ENCODE measurements around the gene SUN3.
"Not testable (repeated sequence)": the region's sequence is repeated elsewhere in the genome, so short reads cannot be mapped to it uniquely, and the experiment has no call there.

SUN3 gene

DNA sequence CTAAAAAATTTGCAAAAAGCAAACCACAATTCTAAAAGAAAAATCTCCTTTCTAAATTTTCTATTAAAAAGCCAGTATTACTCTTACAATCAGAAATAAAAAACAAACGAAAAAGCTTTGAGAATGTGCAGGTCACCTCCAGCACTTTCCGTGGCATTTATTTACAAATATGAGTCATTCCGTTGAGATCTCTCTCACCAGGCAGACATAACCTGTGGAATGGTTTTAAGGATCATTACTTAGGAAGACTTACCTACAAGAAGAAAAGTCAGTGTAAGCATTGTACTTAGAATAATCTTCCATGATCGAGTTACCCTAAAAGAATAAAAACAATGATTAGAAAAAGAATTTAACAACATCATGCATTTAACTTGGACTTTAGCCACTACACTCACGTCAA, 3.3 kb downstream of the SUN3 start:
- no peak for DNase-seq

DNA sequence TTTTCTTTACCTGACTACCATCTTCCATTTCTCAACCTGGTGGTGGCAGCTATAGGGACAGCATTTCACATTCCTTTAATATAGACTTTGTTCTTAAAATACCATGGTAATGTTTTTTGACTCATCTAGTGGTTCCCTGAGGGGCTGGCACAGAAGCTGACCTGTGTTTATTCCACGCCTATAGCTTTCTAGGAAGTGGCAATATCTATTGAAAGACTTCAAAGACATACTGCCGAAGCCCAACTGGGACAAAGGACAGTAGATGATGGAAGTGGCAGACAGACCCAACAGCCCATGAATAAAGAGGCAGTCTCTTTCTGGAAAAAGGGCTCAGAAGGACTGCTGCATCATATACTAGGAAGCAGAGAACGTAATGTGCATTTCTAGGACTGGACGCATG, 11.2 kb downstream of the SUN3 start:
- no peak for DNase-seq

DNA sequence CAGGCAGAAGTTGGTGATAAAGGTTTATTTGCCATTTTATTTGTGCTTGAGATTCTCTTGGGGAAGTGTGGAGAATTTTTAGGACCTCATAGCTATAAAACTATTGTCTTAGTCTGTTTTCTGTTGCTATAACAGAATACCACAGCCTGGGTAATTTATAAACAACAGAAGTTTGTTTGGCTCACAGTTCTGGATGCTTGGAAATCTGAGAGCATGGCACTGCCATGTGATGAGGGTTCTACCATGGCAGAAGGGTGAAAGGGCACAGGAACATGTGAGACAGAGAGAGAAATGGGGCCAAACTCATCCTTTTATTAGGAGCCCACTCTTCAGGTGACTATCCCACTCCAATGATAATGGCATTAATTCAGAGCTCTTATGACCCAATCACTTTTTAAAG, 12.3 kb downstream of the SUN3 start:
- no peak for DNase-seq

DNA sequence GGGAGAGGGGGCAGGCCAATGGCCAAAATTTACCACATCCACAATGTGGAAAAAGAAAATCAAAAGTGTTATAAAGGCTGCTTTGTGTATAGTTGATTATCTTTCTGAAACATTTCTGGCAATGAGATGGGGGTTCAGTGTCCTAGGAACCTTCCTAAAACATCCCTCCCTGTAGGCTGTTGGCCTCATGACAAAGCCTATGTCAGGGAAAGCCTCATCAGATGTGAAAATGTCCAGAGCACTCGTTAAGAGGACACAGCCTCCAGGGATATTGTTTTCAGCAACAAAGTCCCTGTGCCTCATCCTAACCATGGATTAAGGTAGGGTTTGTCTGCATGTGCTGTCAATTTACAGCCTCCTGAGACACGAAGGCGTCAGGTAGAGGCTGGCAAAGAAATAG, 17.0 kb downstream of the SUN3 start:
- no peak for DNase-seq

DNA sequence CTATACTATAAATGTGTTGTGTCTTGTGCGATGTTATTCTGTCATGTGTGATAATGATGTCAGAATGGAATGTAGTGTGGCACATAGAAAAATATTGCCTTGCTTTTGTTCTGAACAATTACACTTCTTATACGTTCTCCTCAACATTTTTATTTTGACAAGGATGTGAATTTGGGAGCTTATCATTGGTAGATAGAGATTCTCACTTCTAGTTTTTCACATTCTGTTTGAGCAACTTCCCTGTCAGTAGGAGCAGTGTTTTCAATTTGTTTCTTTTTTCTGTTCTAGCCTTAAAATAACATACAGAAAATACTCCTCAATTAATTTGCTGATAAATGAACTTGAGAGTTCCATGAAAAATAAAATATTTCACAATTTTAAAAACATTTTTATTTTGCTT, 17.6 kb downstream of the SUN3 start:
- DNase-seq = no peak

DNA sequence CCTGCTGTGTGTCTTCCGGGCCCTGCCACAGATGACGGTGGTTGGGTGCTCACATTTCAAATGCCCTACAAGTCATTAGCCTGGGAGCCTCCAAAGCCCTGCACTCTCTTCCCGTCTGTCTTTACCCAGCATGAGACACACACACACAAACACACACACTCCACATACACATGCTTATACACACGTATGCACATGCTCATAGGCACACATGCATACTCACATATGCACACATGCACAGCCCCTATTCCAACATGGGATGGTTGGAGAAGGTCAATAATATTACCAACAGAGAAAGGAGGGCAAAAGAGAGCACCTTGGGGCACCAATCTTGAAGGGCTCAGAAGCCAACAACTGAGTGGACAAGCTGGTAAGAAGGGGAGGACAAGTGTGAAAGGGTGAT, 19.0 kb downstream of the SUN3 start:
- no peak for DNase-seq

DNA sequence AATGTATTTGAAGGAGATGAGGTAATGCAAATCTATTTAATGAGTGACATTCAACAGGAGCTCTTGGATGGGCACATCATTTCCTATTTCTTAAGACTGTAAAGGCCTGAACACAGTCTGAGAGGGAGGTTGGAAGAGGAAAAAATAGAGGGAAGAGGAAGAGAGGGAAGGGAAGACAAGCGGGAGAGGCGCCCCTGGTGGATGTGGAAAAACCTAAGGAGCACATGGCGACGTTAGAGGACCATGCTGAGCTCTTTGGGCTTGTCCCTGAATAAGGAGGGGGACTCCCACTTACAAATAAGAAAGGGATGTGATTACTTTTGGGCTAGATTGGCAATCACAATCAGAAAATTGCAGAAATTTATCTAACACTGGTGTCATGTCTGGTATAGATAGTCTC, 19.6 kb downstream of the SUN3 start:
- no peak for DNase-seq

DNA sequence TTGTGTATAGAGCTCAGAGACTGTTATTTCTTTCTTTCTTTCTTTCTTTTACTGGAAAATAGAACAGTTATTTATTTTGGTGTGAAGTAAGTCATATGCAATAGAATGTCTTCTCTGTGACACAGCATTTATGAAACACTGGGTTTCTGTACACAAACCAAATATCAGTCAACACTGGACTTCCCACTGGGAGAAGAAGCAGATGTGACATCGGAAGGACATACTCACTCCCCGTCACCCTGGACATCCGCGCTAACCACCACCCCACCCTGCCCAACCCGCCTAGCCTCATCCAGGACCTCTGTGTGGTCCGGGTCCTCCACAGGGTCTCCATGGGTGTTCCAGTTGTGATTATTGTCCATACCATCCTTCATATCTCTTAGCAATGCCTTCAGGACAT, 22.0 kb downstream of the SUN3 start:
- DNase-seq = no peak

DNA sequence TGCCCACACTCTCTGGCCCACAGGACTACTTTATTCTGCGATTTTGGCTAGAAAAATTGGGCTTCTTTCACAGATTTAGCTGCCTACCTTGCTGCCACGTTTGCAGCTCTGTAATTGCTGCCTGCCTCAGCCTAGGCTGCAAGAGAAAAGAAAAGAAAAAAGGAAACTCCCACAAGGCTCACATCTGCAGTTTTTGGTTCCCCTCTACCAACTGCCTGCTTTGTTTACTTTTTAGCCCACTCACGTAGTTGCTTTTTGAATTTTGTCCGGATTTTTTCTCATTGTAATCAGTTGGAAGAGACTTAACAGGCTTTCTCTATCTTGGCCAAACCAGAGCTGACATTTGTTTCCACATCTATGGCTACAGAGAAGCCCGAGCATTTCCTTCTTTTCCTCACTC, 24.3 kb downstream of the SUN3 start:
- DNase-seq = no peak

DNA sequence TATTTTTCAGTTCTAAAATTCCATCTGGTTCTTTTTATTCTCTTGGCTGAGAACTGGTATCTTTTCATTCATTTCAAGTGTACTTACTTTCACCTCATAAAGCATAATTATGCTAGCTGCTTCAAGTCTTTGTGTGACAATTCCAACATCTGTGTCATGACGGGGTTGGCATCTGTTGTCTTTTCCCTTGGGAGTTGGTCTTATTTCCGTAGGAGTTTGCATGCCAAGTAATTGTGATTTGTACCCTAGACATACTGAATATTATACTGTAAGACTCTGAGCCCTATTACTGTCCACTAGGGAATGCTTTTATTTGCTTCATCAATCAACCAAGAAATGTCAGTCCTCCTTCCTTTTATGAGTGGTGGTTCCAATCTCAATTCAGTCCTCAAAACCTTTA, 24.9 kb downstream of the SUN3 start:
- no peak for DNase-seq

DNA sequence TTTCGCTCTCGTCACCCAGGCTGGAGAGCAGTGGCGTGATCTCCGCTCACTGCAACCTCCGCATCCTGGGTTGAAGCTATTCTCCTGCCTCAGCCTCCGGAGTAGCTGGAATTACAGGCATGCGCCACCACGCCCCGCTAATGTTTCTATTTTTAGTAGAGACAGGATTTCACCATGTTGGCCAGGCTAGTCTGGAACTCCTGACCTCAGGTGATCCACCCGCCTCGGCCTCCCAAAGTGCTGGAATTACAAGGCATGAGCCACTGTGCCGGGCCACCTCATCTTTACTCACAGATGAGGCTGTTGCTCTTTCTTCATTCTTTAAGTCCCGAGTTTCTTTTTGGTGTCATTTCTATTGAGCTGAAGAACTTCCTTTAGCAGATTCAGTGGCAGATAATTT, 28.7 kb downstream of the SUN3 start:
- DNase-seq = not testable (repeated sequence)

DNA sequence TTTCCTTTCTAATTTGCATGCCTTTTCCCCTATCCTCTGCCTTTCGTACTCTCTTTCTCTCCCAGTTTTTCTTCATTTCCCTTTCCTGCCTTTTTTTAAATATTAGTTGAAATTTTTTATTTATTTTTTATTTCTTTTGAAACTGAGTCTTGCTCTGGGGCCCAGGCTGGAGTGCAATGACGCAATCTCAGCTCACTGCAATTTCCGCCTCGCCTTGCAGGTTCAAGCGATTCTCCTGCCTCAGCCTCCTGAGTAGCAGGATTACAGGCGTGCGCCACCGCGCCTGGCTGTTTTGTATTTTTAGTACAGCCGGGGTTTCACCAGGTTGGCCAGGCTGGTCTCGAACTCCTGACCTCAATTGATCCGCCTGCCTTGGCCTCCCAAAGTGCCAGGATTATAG, 29.5 kb downstream of the SUN3 start:
- no peak for DNase-seq

DNA sequence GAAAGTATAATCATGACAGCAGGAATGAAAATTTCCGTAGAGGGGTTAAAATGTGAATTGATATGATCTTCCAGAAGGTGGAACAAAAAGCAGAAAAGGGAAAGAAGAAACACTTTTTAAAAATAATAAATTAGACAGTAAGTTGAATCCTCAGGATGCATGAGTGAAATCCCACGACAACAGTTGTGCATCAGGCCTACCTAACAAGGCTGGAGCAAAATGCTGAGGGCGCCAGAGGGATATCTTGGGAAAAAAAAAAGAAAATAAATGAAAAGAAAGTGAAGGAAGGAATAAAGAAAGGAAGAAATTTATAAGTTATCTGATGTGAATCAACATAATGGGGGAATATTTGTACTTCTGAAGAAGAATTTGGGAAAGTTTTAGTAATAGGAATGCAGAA, 36.5 kb downstream of the SUN3 start:
- DNase-seq = no peak

DNA sequence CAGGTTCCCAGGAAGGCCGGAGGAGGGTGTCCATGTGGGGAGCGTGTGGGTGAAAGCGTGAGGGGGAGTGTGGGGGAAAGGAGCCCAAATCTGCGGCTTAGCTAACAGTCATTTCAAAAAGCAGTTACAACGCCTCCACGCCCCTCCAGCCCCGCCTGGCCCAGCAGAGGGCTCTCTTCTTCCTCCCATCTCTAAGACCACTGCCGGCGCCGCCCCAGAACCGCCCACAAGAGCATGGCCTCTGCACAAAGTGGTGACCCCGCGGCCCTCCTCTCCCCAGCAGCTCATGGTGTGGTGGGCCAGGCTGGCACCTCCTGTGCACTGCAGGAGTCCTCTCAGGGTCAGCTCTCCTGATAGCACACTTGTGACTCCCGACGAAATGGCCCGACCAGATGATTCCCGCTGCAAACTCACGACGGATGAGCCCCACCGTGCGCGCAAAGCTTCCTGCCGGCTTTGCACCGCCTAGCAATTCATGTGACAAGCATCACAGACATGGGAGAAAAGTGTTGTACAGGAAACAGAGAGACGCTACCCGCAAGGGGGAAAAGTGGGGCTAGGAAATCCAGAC, 37.1 kb downstream of the SUN3 start:
- DNase-seq = peak; percentile 33

DNA sequence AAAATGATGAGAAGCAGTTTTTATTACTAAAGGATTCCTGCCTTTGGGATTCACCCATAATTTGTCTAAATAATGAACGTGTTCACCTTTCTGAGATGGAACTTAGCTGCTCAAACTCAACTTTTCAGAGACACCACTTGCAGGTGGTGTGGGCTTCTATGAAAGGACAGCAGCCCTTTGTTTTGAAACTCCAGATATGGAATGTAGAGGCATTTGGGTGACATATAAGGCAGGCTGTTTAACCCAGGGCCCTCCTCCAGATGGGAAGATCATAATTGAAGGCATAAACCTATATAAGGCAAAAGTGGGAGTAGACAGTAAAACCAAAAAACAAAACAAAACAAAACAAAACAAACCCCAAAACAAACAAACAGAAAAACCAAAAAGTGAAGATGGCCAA, 37.6 kb downstream of the SUN3 start:
- DNase-seq = no peak

DNA sequence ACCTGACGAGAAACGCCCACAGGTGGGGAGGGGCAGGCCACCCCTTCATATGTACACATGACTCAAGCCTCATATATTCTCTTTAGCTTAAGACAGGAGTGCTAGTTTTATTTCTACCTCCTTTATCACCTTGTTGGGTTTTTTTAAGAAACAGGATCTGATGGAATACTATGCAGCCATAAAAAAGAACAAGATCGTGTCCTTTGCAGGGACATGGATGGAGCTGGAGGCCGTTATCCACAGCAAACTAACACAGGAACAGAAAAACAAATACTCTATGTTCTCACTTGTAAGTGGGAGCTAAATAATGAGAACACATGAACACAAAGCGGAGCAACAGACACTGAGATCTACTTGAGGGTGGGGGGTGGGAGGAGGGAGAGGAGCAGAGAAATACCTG, 38.3 kb downstream of the SUN3 start:
- no peak for DNase-seq

DNA sequence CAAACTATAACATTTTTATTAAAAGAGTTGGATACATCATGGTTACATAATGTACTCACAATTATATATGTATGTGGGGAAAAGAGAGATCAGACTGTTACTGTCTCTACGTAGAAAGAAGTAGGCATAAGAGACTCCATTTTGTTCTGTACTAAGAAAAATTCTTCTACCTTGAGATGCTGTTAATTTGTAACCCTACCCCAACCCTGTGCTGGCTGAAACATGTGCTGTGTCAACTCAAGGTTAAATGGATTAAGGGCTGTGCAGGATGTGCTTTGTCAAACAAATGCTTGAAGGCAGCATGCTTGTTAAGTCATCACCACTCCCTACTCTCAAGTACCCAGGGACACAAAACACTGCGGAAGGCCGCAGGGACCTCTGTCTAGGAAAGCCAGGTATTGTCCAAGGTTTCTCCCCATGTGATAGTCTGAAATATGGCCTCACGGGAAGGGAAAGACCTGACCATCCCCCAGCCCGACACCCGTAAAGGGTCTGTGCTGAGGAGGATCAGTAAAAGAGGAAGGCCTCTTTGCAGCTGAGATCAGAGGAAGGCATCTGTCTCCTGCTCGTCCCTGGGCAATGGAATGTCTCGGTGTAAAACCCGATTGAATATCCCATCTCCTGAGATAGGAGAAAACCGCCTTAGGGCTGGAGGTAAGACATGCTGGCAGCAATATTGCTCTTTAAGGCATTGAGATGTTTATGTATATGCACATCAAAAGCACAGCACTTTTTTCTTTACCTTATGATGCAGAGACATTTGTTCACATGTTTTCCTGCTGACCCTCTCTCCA, 39.1 kb downstream of the SUN3 start:
- DNase-seq = peak; percentile 41

DNA sequence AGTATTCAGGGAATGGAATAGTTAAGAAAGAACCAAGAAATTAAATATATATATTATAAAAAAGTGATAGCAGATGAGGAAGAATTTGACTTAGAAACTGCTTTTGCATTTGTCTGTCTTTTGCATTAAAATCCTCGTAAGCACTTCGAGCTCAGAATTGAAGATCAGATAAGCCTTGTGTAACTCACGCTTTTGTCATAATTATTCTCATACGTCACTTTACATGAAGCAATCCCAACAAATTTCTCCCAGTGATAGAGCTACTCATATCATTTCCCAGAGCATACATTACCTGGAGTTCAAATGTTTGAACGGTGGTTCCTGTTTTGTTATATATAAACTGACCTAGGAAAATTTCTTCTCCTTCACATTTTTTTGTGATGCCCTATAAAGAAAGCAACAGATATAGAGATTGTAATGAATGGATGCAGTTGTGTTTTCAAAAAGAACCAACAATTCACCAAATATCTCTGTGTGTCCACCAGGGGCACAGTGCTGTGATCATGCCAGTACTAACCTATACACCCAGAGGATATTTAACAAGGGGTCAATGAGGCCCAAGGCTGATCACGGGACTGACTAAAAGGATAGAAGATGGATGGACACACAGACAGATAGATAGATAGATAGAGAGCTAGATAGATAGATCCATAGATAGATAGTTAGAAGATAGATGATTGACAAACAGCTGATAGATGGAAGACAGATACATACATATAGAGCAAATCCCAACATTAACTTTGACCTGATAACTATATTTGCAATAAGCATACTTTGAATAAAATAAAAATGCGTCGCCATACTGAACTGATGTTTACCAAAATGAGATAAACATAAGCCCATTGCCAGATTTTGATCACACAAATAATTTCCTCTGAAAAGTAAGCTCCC, 40.2 kb downstream of the SUN3 start:
- DNase-seq = no peak

DNA sequence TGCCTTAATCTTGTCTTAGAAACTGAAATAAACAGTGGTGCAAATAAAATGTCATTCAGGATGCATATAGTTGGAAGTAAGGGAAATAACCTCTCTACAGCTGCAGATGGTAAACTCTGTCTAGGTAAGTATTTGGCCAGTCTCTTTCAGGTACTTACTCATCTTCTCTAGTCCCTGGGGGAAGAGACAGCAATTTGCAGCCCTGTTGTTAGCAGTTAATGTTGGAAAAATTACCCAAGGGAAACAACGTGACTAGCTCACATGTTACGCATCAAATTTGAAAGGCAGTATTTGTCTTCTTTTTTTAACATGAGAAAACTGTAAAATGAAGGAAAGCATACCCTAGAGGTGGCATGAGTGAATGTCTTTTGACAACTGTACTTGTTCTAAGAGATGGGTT, 46.3 kb downstream of the SUN3 start:
- DNase-seq = no peak

DNA sequence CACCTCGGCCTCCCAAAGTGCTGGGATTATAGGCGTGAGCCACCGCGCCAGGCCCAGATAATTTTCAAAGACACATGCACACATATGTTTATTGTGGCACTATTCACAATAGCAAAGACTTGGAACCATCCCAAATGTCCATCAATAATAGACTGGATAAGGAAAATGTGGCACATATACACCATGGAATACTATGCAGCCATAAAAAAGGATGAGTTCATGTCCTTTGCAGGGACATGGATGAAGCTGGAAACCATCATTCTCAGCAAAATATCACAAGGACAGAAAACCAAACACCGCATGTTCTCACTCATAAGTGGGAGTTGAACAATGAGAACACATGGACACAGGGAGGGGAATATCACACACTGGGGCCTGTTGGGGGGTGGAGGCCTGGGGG, 48.3 kb downstream of the SUN3 start:
- not testable (repeated sequence) for DNase-seq

DNA sequence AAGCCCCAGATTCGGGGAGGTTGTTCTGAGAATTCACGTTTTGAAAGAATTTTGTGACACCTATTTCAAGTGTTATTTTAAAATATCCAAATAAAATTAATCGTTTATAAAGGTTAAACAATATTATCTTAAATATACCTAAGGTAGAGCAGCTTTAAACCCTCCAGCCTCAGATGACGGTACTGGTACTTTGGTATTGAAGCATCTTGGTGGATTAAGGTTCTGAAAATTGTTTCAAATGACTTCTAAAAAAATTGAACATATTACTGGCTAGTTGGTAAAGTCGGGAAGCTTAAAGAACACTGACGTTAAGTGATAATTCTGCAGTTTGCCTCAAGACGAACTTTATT, 49.1 kb downstream of the SUN3 start:
- no peak for DNase-seq

DNA sequence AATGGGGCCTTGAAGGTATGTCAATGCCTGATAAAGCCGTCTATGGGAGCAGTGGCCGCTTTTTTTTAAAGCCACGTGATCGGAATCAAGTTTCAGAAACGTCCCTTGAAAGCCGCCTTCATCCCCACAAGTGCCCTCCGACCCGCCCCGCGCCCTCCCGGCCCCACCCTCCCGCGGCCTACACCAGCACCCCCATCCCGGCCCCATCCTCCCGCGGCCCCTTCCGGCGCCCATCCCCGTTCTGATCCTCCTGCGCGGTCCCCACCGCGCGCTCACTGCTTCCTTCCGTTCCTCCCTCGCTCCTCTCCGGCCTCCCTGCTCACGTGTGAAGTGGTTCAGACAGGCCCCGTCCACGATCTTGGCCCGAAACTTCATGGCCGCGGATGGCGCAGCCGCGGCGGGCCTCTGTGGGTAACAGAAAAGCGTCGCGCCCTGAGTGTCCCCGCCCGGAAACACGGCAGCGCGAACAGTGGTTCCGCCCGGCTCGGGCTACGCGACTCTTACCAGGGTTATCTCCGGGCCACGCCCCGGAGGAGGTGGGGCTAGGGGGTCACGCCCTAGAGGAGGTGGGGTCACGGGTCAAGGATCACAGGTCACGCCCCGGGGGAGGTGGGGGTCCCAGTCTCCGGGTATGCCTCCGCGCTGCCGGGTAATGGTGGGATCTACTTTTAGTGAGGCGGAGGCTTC, 49.6 kb downstream of the SUN3 start, which contains the start of gene HUS1:
Gene HUS1, minus strand, starts transcription at position 471 of the 687 bp plus-strand sequence. Its CDS starts 96 bp downstream, at position 375.
- DNase-seq = peak; percentile 87

DNA sequence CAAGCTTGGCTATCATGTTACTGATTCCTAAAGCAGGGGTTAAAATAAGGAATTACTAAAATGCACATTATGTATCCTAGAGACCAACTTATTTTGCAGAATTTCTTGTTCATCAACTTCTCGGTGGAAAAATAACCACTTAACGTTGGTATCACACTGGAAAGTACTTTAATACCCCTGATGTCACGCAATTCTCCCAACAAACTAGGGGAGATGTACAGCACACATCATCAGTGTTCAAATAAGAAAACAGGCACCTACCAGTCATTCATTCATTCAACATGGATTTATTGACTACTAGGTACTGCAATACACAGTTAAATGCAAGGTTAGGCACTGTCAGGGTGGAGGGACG, 50.1 kb downstream of the SUN3 start:
- no peak for DNase-seq

DNA sequence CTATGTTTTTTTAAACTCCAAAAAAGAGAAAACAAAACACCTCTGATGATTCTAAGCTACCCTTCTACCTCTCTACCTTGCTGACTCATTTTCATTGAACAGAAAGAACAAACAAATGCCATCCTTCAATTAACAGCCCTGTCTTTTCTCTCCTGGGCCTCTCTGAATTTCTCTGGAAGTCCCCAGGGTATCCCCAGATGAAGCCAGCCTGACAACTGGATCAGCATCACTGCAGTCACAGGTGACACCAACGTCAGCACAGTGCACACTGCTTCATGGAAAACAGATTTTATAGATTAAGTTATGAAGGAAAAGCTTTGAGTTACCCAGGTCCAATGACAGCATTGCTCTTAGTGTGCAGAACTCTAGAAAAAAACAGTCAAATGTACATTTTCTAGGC, 55.2 kb downstream of the SUN3 start:
- no peak for DNase-seq
